Stimulated activated CD4-positive, alpha-beta T cell treated with anti-CD3 and anti-CD28 coated beads, Interleukin-1b, Interleukin-23, amount 100 ng/mL, for 4 hours (primary cell): Measurements from ENCODE around the gene ZNF622.
"Not testable (repeated sequence)": the region's sequence is repeated elsewhere in the genome, so short reads cannot be mapped to it uniquely, and the experiment has no call there.

Source experiments
- DNase-seq, 2 donors: peaks; one replicate each; pipeline ENCODE4 v3.0.0-alpha.2; 2020; ENCODE audit warnings: low read depth in 2 of 2

The ZNF622 gene

DNA sequence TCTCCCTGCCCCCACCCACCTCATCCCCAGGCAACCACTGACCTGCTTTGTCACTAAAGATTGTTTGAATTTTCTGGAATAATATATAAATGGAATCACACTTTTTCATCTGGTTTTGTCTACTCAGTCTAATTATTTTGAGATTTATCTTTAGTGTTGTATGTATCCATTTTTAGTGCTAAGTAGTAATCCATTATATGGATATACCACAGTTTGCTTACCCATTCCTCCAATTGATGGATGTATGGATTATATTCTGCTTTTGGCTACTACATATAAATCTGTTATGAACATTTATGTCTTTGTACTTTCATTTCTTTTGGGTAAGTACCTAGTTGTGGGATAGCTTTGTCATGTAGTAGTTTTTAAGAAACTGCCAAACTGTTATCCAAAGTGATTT lies 14.5 kb upstream of the ZNF622 start:
- no peak for DNase-seq

- DNase-seq = no peak
Measured at GRCh38 chr5:16477541-16477940, 11.9 kb upstream of the ZNF622 start.

DNA sequence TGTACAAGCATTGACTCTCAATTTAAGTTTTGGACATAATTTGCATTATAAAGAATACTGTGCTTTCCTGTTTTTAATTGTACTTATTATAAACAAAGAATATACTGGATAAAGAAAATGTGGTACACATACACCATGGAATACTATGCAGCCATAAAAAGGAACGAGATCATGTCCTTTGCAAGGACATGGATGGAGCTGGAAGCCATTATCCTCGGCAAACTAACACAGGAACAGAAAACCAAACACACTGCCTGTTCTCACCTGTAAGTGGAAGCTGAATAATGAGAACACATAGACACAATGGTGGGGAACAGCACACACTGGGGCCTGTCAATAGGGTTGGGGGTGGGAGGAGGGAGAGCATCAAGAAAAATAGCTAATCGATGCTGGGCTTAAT lies 10.8 kb upstream of the ZNF622 start:
- DNase-seq = not testable (repeated sequence)

- no peak for DNase-seq
Measured at GRCh38 chr5:16471387-16471786, 5.8 kb upstream of the ZNF622 start.

GRCh38 chr5:16467363-16468219 lies 2.0 kb upstream of the ZNF622 start:
- no peak for DNase-seq

DNA sequence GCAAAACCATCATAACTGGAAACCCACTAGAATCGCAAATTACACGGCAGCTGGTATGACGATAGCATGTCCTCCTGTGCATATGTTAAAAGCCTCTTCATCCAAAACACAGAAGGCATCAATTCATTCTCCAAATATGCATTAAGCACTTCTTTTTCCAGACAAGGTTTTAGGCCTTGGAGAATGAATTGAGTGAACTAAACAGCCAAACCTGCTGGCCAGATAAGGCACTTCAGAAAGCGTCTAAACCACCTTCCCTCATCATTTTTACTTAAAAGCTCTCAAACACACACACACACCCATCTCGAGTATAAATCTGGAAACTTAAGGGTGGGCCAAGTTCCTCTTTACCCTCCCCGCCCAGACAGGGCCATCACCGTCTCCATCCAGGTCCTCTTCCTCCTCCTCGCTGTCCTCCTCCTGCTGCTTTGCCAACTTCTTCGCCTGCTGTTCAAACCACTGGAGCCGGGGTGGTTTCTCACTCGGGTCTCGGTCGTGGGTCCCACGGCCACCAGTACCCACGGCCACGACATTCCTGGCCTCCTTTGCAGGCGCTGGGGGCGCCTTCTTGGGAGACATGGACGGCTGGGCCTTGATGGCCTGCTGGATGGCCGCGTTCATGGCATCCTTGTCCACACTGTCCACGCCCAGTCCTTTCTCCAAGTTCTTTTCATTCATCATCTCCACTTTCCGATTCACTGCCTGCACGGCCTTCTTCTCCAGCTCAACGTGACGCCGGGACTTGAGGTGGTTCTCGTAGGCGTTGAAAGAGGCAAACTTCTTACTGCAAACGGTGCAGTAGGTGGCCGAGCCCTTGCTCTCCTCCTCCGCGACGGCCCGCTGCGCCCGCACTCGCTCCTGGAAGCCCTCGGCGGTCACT lies 696 bp downstream of the ZNF622 start:
- no peak for DNase-seq

GRCh38 chr5:16464231-16464630 lies 1.4 kb downstream of the ZNF622 start:
- no peak for DNase-seq

GRCh38 chr5:16461782-16462181 lies 3.8 kb downstream of the ZNF622 start:
- DNase-seq = no peak

- DNase-seq = no peak
Measured at GRCh38 chr5:16461026-16461425, 4.6 kb downstream of the ZNF622 start.

GRCh38 chr5:16459451-16459850 lies 6.1 kb downstream of the ZNF622 start:
- DNase-seq = no peak

- no peak for DNase-seq
Measured at GRCh38 chr5:16457853-16458252, 7.7 kb downstream of the ZNF622 start.

- DNase-seq = no peak
Measured at GRCh38 chr5:16457451-16457850, 8.1 kb downstream of the ZNF622 start.

DNA sequence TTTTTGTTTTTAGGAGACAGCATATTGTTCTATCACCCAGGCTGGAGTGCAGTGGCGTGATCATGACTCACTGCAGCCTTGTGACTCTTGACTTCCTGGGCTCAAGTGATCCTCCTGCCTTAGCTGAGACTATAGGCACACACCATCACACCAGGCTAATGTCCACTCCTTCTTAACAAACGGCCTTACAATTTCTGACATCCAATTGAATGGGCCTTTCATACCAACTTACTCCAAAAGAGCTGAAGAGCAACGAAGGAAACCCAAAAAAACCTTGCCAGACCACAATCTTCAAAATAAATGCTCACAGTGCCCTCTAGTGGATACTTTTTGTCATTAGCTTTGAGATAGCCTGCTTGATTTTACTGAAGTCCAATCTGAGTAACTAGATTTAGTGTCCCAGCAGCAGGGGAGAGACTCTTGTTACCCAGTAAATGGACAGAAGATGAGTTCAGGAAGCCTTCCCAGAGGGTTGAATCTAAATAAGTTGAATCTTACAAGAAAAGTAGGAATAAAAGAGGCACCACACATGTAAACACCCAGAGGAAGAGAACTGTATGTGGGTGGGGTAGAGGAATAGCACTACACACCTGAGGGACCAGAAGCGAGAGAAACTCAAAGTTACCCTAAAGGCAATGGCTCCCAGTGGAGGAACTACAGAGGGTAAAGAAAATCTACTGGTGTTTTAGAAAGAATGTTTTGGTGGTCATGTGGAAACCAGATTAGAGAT lies 9.3 kb downstream of the ZNF622 start:
- DNase-seq = no peak

DNA sequence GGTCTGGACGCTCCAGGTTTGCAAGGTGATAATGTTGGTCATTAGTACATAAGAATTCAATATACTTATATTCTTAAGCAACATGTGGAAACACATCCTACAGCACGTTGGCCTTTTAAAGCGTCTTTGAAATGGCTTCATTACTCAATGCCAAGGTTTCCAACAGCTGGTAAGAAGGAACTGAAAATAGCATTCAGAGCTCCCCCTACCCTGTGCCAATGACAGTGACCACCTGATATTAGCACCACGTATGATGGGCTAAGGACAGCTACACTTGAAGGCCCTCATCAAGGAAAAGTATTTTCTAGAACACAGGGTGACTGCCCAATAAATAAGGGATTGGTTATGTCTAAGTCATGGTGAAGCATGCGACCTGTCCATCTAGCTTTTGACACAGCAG lies 9.9 kb downstream of the ZNF622 start:
- no peak for DNase-seq

GRCh38 chr5:16454686-16455085 lies 10.9 kb downstream of the ZNF622 start:
- no peak for DNase-seq

DNA sequence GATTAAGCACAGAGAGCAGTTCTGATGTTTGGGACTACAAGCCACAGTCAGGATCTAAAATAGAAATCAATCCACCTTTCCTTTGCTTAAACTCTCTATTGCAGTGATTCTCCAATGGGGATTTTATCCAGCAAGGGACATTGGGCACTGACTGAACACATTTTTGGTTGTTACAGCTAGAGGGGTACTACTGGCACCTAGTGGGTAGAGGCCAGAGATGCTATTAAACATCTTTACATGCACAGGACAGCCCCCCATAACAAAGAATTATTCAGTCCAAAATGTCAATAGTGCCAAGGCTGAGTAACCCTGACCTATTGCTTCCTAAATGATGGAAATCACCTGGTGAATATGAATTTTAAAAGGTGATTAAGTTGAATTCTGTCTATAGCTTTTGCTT lies 12.0 kb downstream of the ZNF622 start:
- no peak for DNase-seq

- DNase-seq = no peak
Measured at GRCh38 chr5:16450163-16450562, 15.4 kb downstream of the ZNF622 start.

DNA sequence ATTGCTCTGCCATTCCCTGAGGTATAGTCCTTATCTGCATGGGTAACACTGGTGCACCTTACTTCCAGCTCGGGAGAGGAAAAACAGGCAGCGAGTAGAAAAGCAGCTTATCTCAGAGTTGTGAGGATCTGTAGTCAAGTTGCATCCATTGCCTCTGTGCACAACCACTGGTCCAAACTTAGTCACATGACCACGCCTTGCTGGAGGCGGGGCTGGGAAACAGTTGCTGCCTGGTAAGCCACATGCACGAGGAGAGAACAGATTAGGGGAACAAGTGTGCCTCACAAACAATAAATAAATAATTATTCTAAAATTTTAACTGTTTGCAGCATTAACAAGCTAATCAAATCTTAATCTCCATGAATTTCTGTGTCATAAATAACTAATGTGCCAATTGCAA lies 18.6 kb downstream of the ZNF622 start:
- DNase-seq = no peak

- DNase-seq = no peak
Measured at GRCh38 chr5:16437977-16438376, 27.6 kb downstream of the ZNF622 start.

GRCh38 chr5:16436065-16436682 lies 29.4 kb downstream of the ZNF622 start:
- not testable (repeated sequence) for DNase-seq

GRCh38 chr5:16431490-16431889 lies 34.1 kb downstream of the ZNF622 start:
- DNase-seq = no peak
